ENCODE data around the gene MLST8. TPM values are rescaled to one million over a fixed set of nuclear protein-coding genes. Genes with fewer than 3 reads are reported as not detected.

Gene MLST8, protein sequence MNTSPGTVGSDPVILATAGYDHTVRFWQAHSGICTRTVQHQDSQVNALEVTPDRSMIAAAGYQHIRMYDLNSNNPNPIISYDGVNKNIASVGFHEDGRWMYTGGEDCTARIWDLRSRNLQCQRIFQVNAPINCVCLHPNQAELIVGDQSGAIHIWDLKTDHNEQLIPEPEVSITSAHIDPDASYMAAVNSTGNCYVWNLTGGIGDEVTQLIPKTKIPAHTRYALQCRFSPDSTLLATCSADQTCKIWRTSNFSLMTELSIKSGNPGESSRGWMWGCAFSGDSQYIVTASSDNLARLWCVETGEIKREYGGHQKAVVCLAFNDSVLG
- total RNA-seq, result 21.8 TPM

DNA sequence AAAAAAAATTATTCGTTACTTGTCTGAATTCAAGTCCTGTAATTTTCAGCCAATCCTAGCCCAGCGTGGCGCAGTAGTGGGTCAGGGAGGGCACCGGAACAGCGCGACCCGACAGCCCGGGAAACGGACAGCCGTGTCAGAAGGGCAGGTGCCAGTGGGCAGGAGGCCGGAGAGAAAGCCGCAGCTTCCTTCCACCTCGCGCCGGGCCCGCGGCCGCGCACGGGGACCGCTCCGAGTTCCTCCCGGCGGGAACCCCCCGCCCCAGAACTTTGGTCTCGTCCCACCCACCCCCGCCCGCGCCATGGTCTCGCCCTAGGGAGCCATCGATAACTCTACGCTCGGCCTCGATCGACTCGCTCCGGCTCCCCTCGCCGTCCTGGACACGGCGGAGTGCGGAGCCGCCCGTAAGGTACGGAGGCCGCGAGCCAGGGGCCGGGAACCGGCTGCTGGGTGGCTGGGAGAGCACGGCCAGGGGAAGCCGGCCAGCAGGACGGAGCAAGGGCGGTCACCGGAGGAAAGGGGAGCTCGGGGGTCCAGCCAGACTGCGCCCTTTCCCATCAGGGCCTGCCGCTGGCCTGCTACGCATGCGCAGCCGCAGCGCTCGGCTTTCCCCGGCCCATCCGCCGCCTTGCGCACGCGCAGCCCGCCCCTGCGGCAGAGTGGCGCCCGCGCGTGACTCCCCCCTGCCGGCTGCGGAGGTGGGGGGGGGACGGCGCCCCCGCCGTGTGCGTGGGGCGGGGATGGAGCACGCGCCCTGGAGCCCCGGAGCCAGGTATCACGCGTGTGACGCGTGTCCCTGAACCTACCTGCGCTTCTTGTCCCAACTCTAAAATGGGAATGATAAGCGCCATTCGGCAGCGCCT lies at the start of gene MLST8:
Gene MLST8 (plus strand): TSS at position 351 of the 863 bp plus-strand sequence. CDS start 632 bp downstream, outside the sequence.
- intact Hi-C loops (cut with DNase I), result no loop called here

DNA sequence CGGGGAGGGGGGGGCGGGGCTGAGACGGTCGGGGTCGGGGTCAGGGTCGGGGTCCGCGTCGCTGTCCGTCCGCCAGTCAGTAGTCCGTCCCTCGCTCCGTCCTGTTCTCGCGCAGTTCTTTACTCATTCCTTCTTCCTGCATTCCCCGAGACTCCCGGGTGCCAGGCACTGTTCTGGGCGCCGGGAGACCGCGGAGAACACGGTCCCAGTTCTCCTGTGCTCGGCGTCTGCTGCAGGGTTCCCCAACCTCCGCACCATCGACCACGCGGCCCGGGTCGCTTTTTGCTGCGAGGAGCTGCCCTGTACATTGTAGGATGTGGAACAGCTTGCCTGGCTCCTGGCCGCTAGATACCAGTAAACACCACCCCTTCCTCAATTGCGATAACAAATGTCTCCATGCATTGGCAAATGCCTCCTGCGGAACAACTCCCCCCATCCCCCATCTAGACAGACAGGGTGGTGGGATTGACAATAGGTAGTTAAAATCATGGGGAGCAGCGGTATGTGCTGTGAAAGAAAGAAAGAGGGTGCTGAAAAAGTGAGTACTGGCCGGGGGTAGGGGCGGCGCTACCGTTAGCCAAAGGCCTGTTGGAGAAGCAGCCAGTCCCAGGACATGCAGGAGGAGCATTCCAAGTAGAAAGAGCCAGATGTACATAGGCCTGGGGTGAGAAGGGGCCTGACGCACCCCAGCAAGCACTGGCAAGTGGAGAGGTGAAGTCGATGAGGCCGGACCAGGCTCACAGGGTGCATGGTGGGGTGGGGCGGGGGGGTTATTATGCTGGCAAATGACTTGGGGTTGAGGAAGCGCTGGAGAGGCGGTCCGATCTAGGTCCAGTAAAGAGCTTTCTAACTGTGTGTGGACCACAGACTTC lies 49.0 kb upstream of the MLST8 start:
- intact Hi-C loops (cut with DNase I), result no loop called here
- peak; percentile 64 for DNase-seq (ENCODE audit: low spot score)
- no peak for ATAC-seq

More for the DNA sequence above, at the start of gene MLST8:
- ATAC-seq (peak; percentile 88), DNase-seq (ENCODE audit: low spot score) (peak; percentile 90)

DNA sequence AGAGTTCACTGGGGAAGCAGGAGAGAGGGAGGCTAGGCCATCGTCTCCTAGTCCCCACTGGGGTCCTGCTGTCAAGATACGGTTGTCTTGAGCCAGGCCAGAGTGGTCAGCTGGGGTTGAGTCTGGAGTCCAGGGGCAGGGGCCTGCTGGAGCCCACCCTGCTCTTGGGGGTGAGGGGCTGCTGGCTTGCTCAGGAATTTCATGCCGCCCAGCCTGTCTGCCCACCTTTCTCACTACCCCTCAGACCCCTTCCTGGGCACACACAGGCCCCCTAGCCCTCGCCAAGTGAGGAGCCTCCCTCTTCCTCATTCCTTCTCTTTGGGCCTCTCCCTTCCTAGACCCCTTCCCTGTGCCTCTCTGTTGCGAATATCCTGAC lies 48.4 kb upstream of the MLST8 start:
- DNase-seq (ENCODE audit: low spot score), result no peak
- intact Hi-C loops (cut with DNase I), result no loop called here

DNA sequence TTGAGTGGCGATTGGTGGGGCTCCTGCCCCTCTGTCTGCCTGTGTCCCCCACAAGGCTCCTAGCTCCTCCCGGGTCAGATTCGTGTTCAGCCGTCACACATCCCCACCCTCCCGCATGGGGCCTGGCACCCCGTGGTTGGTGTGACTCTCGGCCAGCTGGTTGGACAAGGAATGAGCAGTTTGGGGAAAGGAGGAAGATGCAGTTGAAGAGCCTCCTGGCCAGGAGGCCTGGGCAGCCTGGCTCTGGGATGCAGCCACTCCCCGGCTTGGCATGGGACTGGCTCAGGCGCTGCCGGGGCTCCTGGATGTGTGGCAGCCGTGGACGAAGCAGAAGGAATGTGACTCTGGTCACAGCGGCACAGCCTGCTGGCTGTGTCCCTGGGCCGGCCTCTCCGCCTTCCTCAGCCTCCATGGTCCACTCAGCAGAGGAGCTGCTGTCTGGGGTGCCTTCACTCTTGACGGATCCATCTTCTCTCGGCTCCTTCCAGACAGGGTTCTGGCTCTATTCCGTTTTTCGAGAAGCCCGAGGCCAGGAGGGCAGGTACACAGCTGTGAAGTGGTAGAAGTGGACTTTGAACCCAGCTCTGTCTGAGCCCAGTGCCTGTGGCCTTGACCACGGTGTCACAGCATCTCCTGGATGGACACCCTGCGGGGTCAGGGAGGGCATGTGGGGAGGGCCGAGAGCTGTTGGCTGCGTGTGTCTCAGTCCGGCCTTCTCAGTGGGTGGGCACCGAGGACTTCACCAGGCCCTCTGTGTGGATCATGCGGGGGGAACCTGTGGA lies 47.6 kb upstream of the MLST8 start:
- intact Hi-C loops (cut with DNase I), result no loop called here
- ATAC-seq (no peak), DNase-seq (ENCODE audit: low spot score) (no peak)

More for the DNA sequence above, 48.4 kb upstream of the MLST8 start:
- ATAC-seq, result no peak

DNA sequence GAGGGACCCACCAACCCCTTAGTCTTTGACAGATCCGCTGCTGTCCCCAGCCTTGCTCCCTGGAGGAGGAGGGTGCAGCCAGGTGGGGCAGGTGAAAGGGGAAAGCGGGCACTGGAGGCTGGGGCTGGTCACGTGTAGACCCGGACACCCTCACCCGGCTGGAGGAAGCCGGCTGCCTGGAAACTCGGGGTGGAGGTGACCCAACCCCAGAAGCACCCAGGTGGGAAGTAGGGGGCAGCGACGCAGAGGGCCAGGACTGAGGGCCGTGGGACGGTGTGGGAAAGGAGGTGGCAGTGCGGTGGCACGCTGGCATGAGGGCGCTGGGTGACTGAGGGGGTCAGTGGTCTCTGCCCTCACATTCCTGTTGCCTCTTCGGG lies 47.0 kb upstream of the MLST8 start:
- DNase-seq (ENCODE audit: low spot score), result no peak

DNA sequence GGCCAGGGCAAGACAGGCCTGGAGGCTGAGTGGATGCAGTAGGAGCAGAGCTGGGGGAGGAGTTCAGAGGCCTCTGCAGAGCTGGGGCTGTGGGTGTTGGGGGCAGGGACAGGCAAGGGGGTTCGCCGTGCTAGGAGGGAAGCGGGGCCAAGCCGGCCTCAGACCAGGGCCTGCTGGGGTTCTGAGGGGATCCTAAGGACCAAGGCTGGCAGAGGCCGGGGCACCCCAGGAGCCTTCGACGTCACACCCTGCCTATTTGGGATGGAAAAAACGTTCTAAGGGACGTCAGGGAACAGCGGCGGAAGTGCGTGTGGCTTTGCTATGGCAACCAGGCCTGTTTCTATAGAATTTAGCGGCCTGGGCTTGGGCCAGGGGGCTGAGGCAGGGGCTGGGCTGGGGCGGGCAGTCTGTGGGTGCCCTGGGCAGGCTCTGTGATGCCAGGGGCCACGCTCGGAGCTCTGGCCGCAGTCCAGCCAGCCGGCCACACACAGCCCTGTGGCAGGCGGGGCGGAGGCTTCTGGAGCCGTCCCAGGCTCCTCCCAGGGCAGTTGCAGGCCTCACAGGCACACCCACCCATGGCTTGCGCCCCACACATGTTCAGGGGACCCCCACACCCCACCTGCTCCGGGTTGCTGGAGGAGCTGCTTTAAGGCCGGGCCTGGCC lies 45.9 kb upstream of the MLST8 start:
- intact Hi-C loops (cut with DNase I), result no loop called here
- ATAC-seq (peak; percentile 52), DNase-seq (ENCODE audit: low spot score) (peak; percentile 85)

More for the DNA sequence above, 47.0 kb upstream of the MLST8 start:
- intact Hi-C loops (cut with DNase I), result no loop called here
- ATAC-seq, result no peak

DNA sequence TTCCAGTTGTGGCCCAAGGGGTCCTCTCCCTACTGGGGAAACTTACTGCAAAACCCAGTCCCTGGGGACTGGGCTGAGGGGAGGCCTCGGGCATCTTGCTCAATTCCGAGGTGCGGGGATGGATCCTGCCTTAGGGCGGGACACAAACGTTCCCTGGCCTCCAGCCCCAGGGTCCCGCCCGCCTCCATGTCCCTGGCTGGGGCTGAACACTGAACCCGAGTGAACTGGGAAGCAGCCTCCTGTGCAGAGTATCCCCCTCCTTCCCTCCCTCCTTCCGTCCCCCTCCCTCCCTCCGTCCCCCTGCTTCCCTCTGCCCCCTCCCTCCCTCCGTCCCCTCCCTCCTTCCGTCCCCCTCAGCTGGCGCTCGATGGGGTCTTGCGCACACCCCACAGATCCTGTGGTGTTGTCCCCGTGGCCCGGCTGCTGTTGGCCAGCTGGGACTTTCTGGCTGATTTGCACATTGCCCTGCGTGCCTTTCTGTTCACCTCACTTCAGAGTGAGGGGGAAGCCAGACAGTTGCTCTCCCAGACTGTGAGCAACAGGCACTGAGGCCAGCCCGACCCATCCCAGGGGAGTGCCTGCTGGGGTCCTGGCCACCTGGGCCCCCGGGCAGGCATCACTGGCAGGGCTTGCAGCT lies 44.2 kb upstream of the MLST8 start:
- no peak for DNase-seq (ENCODE audit: low spot score)
- intact Hi-C loops (cut with DNase I), result no loop called here
- ATAC-seq, result peak; percentile 77

DNA sequence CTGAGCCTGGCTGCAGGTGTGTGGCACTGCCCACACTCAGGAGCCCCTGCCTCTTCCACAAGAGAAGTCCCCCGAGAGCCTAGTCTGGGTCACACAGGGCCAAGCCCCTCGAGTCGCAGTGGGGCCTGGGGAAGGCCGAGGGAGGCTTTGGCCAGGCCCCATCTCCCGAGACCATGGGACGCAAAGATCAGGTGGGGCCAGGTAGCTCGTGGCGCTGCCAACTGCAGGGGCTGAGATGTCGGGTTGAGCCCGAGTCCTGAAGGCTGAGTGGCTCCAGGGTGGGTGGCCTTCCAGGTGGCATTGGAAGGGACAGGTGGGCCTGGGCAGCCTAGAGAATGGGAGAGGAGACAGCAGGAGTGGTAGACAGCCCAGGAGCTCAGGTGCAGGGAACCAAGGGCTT lies 43.3 kb upstream of the MLST8 start:
- DNase-seq (ENCODE audit: low spot score) (no peak), ATAC-seq (no peak)
- intact Hi-C loops (cut with DNase I), result no loop called here

DNA sequence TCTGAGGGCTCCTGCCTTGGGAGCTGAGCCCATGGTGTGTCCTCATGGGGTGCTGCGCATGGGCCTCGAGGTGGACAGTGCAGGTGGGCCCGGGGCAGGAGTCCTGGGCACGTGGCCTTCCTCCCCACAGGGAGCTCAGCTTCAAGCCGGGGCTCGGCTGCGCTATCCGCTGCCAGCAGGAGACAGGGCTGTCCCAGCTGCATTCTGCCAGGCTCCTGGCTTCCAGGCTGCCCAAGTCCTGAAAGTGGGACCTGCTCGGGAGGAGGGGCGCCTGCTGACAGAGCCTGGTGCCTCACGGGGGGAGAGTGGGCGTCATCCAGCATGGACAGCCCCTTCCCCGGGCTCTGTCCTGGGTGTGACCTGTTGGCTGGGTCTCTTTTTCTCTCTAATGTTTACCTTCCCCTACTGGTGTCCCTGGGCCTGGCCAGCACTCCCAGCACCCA lies 42.6 kb upstream of the MLST8 start:
- ATAC-seq (no peak), DNase-seq (ENCODE audit: low spot score) (no peak)
- intact Hi-C loops (cut with DNase I), result no loop called here

DNA sequence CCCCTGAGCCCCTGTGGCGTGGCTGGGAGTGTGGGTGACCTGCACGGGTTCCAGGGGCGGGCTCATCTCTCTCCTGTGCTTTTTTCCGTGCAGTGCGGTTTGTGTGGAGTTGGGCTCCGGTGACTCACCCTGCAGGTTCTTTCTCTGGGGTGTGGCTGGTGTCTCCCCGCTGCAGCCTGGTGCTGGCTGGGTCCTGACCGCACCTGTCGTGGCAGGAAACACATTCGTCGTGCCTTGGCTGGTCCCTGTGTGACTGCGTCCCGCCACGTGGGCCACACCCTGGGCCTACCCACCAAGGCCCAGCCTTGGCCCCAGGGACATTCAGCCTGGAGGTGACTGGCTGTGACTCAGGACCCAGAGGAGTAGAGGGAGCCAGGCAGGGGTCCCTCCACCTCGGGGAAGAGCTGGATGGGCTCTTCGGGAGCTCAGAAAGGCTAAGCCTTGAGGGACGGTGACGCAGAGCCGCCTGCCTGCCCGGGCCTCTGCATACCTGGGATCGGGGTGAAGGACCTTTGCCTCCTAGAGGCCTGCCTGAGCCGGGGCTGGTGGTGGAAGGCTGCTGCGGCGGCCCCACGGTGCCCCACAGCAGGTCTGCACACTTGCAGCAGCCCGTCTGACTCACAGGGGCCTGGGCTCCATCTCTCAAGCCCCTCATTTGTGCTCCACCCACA lies 41.9 kb upstream of the MLST8 start:
- intact Hi-C loops (cut with DNase I), result no loop called here
- ATAC-seq (no peak), DNase-seq (ENCODE audit: low spot score) (no peak)

DNA sequence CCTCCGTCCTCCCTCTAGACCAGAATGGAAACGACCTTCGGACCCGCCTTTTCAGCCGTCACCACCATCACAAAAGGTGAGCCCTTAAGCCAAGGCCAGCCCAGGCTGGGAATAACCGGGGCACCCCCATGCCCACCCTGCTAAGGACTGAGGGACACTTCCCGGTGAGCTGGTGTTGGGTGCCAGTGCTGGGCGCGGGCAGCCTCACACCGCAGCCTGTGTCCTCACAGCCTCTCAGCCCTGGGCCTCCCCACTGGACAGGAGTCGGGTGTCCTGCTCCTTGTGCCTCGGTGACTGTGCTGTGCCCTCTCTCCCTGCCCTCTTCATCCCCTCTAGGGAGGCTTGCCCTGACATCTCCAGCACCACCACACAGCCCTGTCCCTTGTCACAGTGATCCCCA lies 39.4 kb upstream of the MLST8 start:
- no peak for DNase-seq (ENCODE audit: low spot score)
- intact Hi-C loops (cut with DNase I), result no loop called here
- no peak for ATAC-seq

DNA sequence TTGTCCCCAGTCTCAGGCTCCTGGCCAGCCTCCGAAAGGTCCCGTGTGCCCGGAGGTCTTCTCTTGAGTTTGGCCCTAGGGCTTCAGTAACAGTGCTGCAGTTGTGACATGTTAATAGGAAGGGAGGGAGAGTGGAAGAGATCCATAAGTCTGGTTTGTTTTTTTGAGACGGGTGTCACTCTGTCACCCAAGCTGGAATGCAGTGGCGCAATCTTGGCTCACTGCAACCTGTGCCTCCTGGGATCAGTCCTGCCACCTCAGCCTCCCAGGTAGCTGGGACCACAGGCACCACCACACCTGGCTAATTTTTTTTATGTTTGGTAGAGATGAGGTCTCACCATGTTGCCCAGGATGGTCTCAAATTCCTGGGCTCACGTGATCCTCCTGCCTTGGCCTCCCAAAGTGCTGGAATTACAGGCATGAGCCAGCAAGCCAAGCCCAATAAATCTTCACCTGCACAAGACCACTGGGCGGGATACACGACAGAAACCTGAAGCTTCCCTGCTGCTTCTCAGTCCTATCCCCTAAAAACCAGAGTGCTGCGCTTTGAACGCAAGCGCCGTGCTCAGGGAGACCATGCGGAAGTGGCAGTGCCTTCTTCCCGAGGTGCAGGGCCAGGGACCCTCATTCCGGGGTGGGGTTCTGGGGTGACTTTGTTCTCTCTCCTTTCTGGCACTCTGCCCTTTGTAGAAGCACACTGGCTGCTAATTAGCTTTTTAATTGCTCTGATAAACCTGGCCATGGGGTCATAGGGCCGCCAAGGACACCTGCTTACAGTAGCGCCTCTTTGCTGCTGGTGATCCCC lies 38.8 kb upstream of the MLST8 start:
- DNase-seq (ENCODE audit: low spot score) (no peak), ATAC-seq (no peak)
- intact Hi-C loops (cut with DNase I), result no loop called here

DNA sequence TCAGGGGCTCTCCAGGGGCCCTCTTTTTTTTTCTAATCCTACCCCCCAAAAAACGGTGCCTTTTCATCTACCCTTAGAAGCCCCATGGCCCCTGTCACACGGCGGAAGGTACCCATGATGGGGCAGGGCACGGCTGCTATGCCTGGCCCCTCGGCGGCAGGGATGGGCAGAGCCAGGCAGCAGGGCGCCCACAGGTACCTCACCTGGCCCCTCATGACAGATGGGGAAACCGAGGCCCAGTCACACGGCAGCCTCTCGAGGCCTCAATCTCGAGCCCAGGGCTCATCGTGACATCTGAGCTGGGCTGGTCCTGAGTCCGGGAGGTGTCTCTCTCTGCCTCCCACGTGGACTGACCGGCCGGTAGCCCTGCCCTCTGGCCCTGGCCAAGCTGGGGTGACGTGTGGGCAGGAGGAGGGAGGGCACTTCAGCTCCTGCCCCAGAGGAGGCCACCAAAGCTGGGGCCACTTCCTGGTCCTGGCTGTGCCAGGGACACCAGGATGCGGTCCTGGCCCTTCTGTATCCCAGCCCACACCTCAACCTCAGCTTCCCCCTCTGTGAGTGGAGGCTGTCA lies 38.1 kb upstream of the MLST8 start:
- intact Hi-C loops (cut with DNase I), result no loop called here
- DNase-seq (ENCODE audit: low spot score) (no peak), ATAC-seq (no peak)

DNA sequence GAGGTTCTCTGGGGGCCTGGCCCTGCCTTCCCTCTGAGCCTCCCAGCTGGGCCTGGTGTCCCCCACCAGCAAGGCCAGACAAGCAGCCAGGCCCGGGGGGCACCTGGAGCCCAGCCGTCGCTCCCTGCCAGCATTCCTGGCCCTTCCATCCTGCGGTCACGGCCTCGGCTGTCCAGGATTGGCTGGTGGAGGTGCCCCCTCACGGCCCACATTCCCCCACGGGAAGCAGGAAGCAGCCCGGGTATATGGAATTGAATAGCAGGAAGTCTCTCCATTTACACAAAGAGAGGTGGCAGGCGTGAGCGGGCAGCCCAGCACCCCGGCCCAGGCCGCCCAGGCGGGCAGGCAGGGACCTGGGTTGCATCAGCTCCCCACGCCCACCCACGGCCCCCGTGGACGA lies 35.2 kb upstream of the MLST8 start:
- ATAC-seq, result no peak
- intact Hi-C loops (cut with DNase I), result no loop called here
- DNase-seq (ENCODE audit: low spot score), result no peak

DNA sequence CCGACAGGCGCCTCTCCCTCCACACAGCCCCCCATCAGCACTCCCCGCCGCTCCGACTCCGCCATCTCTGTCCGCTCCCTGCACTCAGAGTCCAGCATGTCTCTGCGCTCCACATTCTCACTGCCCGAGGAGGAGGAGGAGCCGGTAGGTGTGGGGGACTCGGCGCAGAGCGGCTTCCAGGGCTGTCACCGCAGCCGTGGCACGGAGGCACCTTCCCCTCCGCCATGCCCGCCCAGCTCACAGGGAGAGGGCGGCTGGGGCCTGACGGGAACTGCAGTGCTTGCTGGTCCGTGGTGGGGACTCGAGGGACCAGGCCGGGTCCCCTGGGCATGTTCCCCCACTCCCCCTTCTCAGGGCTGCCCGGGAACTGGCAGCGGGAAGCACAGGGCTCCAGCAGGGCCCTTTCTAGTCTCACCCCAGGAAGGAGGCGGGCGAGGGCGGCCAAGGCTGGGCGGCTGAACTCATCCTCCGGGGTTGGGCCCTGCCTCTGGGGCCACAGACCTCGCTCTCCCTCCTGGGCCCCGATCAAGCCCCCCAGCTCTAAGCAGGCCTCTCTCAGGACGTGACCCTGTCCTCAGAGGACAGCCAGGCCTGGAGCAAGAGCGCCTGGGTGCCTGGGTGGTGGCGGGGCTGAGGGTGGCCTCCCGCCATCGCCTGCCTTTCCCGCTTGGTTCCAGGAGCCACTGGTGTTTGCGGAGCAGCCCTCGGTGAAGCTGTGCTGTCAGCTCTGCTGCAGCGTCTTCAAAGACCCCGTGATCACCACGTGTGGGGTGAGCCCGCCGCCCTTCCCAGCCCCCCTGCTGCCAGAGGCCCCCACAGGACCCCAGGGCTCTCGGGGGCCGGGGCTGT lies 34.4 kb upstream of the MLST8 start:
- DNase-seq (ENCODE audit: low spot score), result no peak
- ATAC-seq, result no peak
- intact Hi-C loops (cut with DNase I), result no loop called here
